ENCODE results near the gene FRG2. TPM values are rescaled to one million over a fixed set of nuclear protein-coding genes. Genes with fewer than 3 reads are reported as not detected.
"Not testable (repeated sequence)": the region's sequence is repeated elsewhere in the genome, so short reads cannot be mapped to it uniquely, and the experiment has no call there.

FRG2 gene
- total and polyA plus RNA-seq, 4 donors, result not detected

GRCh38 chr4:190016369-190017289, 10.4 kb downstream of the FRG2 start:
- ATAC-seq (ENCODE audit: insufficient read depth, low FRiP score) (no peak), DNase-seq (no peak)
- WGBS, 2 donors, result 20 to 21% methylated on average over 43 of the region's 43 CpGs

GRCh38 chr4:190015538-190016368, 11.3 kb downstream of the FRG2 start:
- Histone ChIP-seq H3K36me3 (ENCODE audit: control insufficient read depth in 4 of 4, insufficient read depth in 4 of 4, low read length in 4 of 4) (no peaks in the 10 kb centered on the region), H3K4me3 (no peak overlapping the region), H3K27me3 (ENCODE audit: control insufficient read depth in 3 of 3, insufficient read depth in 3 of 3, low read length in 2 of 3) (peaks cover 20 to 68% (median 44%) of the 10 kb centered on the region in 3 donors), H3K9me3 (ENCODE audit: control insufficient read depth in 4 of 4, insufficient read depth in 3 of 4, low read length in 3 of 4) (peaks cover 0 to 25% (median 0%) of the 10 kb centered on the region in 4 donors), H3K4me1 (ENCODE audit: control insufficient read depth in 5 of 5, insufficient read depth in 5 of 5, low read length in 5 of 5) (peaks cover 0 to 13% (median 0%) of the 10 kb centered on the region in 5 donors), H3K9ac (ENCODE audit: insufficient read depth in 1 of 2, low read length in 2 of 2) (no peak overlapping the region), H3K27ac (ENCODE audit: low read depth in 1 of 2, low read length in 1 of 2) (no peak overlapping the region)
- no peak for ATAC-seq (ENCODE audit: insufficient read depth, low FRiP score)
- 8 to 15% methylated on average over 36 to 43 of the region's 43 CpGs for WGBS, 2 donors
- no peak for TF ChIP-seq CTCF (IDR thresholded peaks at IDR 0.05; ENCODE audit: control extremely low read depth, extremely low read depth)
- no peak for DNase-seq

More at GRCh38 chr4:190016369-190017289, 10.4 kb downstream of the FRG2 start:
- peaks cover 0 to 25% (median 0%) of the 10 kb centered on the region in 4 donors for H3K9me3 ChIP-seq (ENCODE audit: control insufficient read depth in 4 of 4, insufficient read depth in 3 of 4, low read length in 3 of 4)
- H3K9ac ChIP-seq (ENCODE audit: insufficient read depth in 1 of 2, low read length in 2 of 2), result no peak overlapping the region
- no peak overlapping the region for H3K27ac ChIP-seq (ENCODE audit: low read depth in 1 of 2, low read length in 1 of 2)
- no peaks in the 10 kb centered on the region for H3K36me3 ChIP-seq (ENCODE audit: control insufficient read depth in 4 of 4, insufficient read depth in 4 of 4, low read length in 4 of 4)
- peaks cover 0 to 18% (median 0%) of the 10 kb centered on the region in 5 donors for H3K4me1 ChIP-seq (ENCODE audit: control insufficient read depth in 5 of 5, insufficient read depth in 5 of 5, low read length in 5 of 5)
- TF ChIP-seq CTCF (IDR thresholded peaks at IDR 0.05; ENCODE audit: control extremely low read depth, extremely low read depth), result no peak
- H3K27me3 ChIP-seq (ENCODE audit: control insufficient read depth in 3 of 3, insufficient read depth in 3 of 3, low read length in 2 of 3), result peaks cover 20 to 70% (median 50%) of the 10 kb centered on the region in 3 donors
- H3K4me3 ChIP-seq, result no peak overlapping the region

GRCh38 chr4:190014771-190015537, 12.1 kb downstream of the FRG2 start:
- ATAC-seq (ENCODE audit: insufficient read depth, low FRiP score), result peak; percentile 22
- Histone ChIP-seq H3K27ac (ENCODE audit: low read depth in 1 of 2, low read length in 1 of 2) (no peak overlapping the region), H3K9me3 (ENCODE audit: control insufficient read depth in 4 of 4, insufficient read depth in 3 of 4, low read length in 3 of 4) (peaks cover 0 to 25% (median 0%) of the 10 kb centered on the region in 4 donors), H3K27me3 (ENCODE audit: control insufficient read depth in 3 of 3, insufficient read depth in 3 of 3, low read length in 2 of 3) (peaks cover 20 to 62% (median 39%) of the 10 kb centered on the region in 3 donors), H3K9ac (ENCODE audit: insufficient read depth in 1 of 2, low read length in 2 of 2) (no peak overlapping the region), H3K4me3 (no peak overlapping the region), H3K36me3 (ENCODE audit: control insufficient read depth in 4 of 4, insufficient read depth in 4 of 4, low read length in 4 of 4) (no peaks in the 10 kb centered on the region), H3K4me1 (ENCODE audit: control insufficient read depth in 5 of 5, insufficient read depth in 5 of 5, low read length in 5 of 5) (peaks cover 0 to 13% (median 0%) of the 10 kb centered on the region in 5 donors)
- no peak for TF ChIP-seq CTCF (IDR thresholded peaks at IDR 0.05; ENCODE audit: control extremely low read depth, extremely low read depth)
- 12 to 13% methylated on average over 66 to 76 of the region's 76 CpGs for WGBS, 2 donors
- DNase-seq, result peak in 1 of 3 donors; percentile 18

GRCh38 chr4:189989941-189990340, 37.1 kb downstream of the FRG2 start:
- not testable (repeated sequence) for H3K27me3 ChIP-seq (ENCODE audit: control insufficient read depth in 3 of 3, insufficient read depth in 3 of 3, low read length in 2 of 3); H3K4me1 ChIP-seq (ENCODE audit: control insufficient read depth in 5 of 5, insufficient read depth in 5 of 5, low read length in 5 of 5); H3K9ac ChIP-seq (ENCODE audit: insufficient read depth in 1 of 2, low read length in 2 of 2); ATAC-seq (ENCODE audit: insufficient read depth, low FRiP score); DNase-seq; H3K9me3 ChIP-seq (ENCODE audit: control insufficient read depth in 4 of 4, insufficient read depth in 3 of 4, low read length in 3 of 4); H3K27ac ChIP-seq (ENCODE audit: low read depth in 1 of 2, low read length in 1 of 2); H3K4me3 ChIP-seq; H3K36me3 ChIP-seq (ENCODE audit: control insufficient read depth in 4 of 4, insufficient read depth in 4 of 4, low read length in 4 of 4)
- 54 to 89% methylated on average over 2 to 3 of the region's 3 CpGs for WGBS, 2 donors
